OCI-LY1 (cell line): ENCODE results near the gene LIPG.

ENCODE experiments used
- H2AFZ ChIP-seq: fragments of 200-600 bp; sonication (generic), shearing (Covaris generic); 2 replicates; pipeline ENCODE4 v1.6.0; 2014; ENCODE audit warnings: antibody characterized with exemption, mild to moderate bottlenecking, low read length
- H3F3A ChIP-seq: fragments of 200-600 bp; sonication (generic), shearing (Covaris generic); 2 replicates; pipeline ENCODE4 v1.6.0; 2014; ENCODE audit warnings: mild to moderate bottlenecking, antibody characterized with exemption, low read length, moderate library complexity; ENCODE audit not compliant: insufficient read depth
- H3K27ac ChIP-seq: fragments of 200-600 bp; sonication (generic); 2 replicates; pipeline ENCODE4 v1.5.1; 2014; ENCODE audit warnings: low read length, mixed run types, mild to moderate bottlenecking, low read depth; ENCODE audit not compliant: poor library complexity, severe bottlenecking
- H3K27me3 ChIP-seq: fragments of 200-600 bp; sonication (generic); 2 replicates; pipeline ENCODE4 v1.6.0; 2014; ENCODE audit warnings: antibody characterized with exemption, mild to moderate bottlenecking, low read length, moderate library complexity; ENCODE audit not compliant: insufficient read depth
- H3K36me3 ChIP-seq: fragments of 200-600 bp; sonication (generic); 2 replicates; pipeline ENCODE4 v1.6.1; 2014; ENCODE audit warnings: mild to moderate bottlenecking, antibody characterized with exemption, low read length, moderate library complexity, mixed read lengths; ENCODE audit not compliant: insufficient read depth
- H3K4me1 ChIP-seq: fragments of 200-600 bp; sonication (generic); 2 replicates; pipeline ENCODE4 v1.5.1; 2014; ENCODE audit warnings: mild to moderate bottlenecking, low read length, moderate library complexity; ENCODE audit not compliant: insufficient read depth, severe bottlenecking
- H3K4me2 ChIP-seq: fragments of 200-600 bp; sonication (generic), shearing (Covaris generic); 2 replicates; pipeline ENCODE4 v1.6.1; 2014; ENCODE audit warnings: low read length
- H3K4me3 ChIP-seq: fragments of 200-600 bp; sonication (generic); 2 replicates; pipeline ENCODE4 v1.5.1; 2014; ENCODE audit warnings: low read length, low read depth, mild to moderate bottlenecking, mixed read lengths; ENCODE audit not compliant: poor library complexity, severe bottlenecking
- H3K79me2 ChIP-seq: fragments of 200-600 bp; shearing (Covaris generic); 2 replicates; pipeline ENCODE4 v1.6.1; 2016; ENCODE audit warnings: mixed run types, low read length, mixed read lengths; ENCODE audit not compliant: insufficient read depth
- H3K9ac ChIP-seq: fragments of 200-600 bp; sonication (generic), shearing (Covaris generic); 2 replicates; pipeline ENCODE4 v1.6.1; 2014; ENCODE audit warnings: mild to moderate bottlenecking, low read length, mixed read lengths
- H3K9me2 ChIP-seq: fragments of 200-600 bp; sonication (generic), shearing (Covaris generic); 2 replicates; pipeline ENCODE4 v1.6.1; 2014; ENCODE audit warnings: low read depth, mild to moderate bottlenecking, low read length, mixed read lengths
- H3K9me3 ChIP-seq: fragments of 200-600 bp; shearing (Covaris generic); 2 replicates; pipeline ENCODE4 v1.6.1; 2014; ENCODE audit warnings: low read length, mixed read lengths
- H4K20me1 ChIP-seq: fragments of 200-600 bp; sonication (generic), shearing (Covaris generic); 2 replicates; pipeline ENCODE4 v1.6.0; 2016; ENCODE audit warnings: mild to moderate bottlenecking, low read length; ENCODE audit not compliant: insufficient read depth
- EZH2 ChIP-seq: fragments of 200-600 bp; sonication (generic), shearing (Covaris generic); IDR thresholded peaks from 2 replicates; pipeline ENCODE4 v1.8.0; 2017; ENCODE audit warnings: borderline replicate concordance, mixed run types, mild to moderate bottlenecking, antibody characterized with exemption, low read length, moderate library complexity, mixed read lengths
- TF ChIP-seq, protein P1 (sequence below): fragments of 200-600 bp; sonication (generic), shearing (Covaris generic); IDR thresholded peaks from 2 replicates; pipeline ENCODE4 v1.5.1; 2017; ENCODE audit warnings: mild to moderate bottlenecking, antibody characterized with exemption, low read length, moderate library complexity, mixed read lengths

The LIPG gene

DNA sequence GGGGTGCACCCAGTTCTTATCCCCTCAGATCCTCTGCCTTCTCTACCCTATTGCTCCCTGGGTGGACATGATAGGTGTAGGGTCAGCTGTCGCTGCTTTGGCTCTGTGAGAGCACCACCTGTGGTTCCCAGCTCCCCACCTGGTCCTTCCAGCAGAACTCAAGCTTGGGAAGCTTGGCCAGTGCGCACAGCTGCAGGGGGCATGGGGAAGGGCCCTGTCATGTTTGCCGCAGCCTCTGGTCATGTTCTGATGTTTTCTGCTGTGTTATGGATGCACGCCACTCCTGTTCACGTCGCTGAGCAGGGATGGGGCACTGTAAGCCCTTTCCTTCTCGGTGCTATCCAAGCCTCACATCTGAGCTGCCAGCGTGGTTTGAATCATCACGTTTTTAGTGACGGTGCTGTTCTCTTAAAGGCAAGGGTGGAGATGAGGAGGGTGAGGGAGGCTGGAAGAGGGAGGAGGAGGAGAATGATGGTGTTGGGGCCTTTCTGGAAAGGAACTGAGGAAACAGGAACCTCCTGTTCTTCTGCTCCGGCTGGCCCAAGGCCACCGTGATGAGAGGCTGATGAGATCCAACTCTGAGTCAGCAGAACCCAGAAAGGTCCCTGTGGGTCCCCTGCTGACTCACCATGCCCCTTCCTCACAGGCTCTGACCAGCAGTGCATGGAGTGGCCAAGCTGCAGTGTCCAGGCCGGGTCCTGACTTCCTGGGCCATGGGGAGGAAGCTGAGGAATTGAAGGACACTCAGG lies 78.0 kb downstream of the LIPG start:
- H3K9ac ChIP-seq: no peak overlapping the region
- no peak for TF ChIP-seq EZH2
- TF ChIP-seq, protein P1, sequence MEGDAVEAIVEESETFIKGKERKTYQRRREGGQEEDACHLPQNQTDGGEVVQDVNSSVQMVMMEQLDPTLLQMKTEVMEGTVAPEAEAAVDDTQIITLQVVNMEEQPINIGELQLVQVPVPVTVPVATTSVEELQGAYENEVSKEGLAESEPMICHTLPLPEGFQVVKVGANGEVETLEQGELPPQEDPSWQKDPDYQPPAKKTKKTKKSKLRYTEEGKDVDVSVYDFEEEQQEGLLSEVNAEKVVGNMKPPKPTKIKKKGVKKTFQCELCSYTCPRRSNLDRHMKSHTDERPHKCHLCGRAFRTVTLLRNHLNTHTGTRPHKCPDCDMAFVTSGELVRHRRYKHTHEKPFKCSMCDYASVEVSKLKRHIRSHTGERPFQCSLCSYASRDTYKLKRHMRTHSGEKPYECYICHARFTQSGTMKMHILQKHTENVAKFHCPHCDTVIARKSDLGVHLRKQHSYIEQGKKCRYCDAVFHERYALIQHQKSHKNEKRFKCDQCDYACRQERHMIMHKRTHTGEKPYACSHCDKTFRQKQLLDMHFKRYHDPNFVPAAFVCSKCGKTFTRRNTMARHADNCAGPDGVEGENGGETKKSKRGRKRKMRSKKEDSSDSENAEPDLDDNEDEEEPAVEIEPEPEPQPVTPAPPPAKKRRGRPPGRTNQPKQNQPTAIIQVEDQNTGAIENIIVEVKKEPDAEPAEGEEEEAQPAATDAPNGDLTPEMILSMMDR: no peak
- H3K79me2 ChIP-seq: no peaks in the 10 kb centered on the region
- no peak overlapping the region for H3K4me3 ChIP-seq
- H3K27ac ChIP-seq: no peak overlapping the region
- H3K27me3 ChIP-seq: peaks cover 3% of the 10 kb centered on the region; the same call in 1 of the 2 replicates
- no peaks in the 10 kb centered on the region for H3K4me1 ChIP-seq
- no peaks in the 10 kb centered on the region for H3K36me3 ChIP-seq
- H3K9me2 ChIP-seq: no peaks in the 10 kb centered on the region
- H4K20me1 ChIP-seq: no peaks in the 10 kb centered on the region
- no peak overlapping the region for H3K4me2 ChIP-seq
- no peak overlapping the region for H2AFZ ChIP-seq
- H3F3A ChIP-seq: no peaks in the 10 kb centered on the region
- no peaks in the 10 kb centered on the region for H3K9me3 ChIP-seq

DNA sequence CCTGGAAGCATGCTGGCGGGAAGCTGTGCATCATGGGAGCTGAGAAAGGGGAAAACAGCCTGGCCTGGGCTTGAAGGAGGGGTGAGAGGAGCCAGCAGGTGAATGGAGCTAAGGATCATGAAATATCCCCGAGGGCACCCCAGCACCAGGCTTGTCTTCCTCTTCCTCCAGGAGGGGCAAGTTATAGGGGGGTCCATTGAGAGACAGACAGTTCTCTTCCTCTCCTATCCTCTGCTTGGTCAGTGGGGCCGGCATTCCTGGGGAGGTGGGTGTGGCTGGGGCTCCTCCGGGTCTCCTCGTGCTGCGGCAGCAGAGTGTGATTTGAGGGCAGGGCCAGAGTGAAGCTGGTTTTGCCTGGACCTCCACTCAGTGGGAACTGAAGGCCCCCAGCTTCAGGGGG lies 78.9 kb downstream of the LIPG start:
- H3K27ac ChIP-seq: no peak overlapping the region
- H3K4me3 ChIP-seq: no peak overlapping the region

DNA sequence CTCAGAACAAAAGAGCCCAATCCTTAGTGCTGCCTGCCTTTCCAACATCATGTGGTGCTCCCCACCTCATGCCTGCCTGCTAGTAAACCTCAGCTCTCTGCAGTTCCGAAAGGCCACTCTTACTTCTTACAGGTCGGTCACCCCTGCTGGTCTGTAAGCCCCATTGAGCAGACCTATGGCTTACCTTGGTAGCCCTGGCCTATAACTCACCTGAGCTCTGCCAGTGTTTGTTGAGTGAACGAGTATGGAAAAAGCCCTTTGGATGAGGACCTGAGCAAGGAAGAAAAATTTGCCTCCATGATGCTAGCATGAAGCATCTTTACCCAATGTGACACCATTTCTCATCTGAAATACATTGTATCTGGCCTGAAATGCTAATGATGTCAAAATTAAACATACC lies 83.3 kb downstream of the LIPG start:
- Histone ChIP-seq H3K4me1 (no peaks in the 10 kb centered on the region), H4K20me1 (no peaks in the 10 kb centered on the region), H3K79me2 (no peaks in the 10 kb centered on the region), H3F3A (no peaks in the 10 kb centered on the region), H3K36me3 (no peaks in the 10 kb centered on the region), H3K4me3 (no peak overlapping the region), H3K9me2 (no peaks in the 10 kb centered on the region), H3K27ac (no peak overlapping the region), H3K9ac (no peak overlapping the region), H3K27me3 (peaks cover 3% of the 10 kb centered on the region; the same call in 1 of the 2 replicates), H2AFZ (no peak overlapping the region), H3K4me2 (no peak overlapping the region), H3K9me3 (no peaks in the 10 kb centered on the region)
- TF ChIP-seq, protein P1: no peak
- no peak for TF ChIP-seq EZH2

More for the DNA sequence above, 78.9 kb downstream of the LIPG start:
- H3K9me3 ChIP-seq: no peaks in the 10 kb centered on the region
- H3K9me2 ChIP-seq: no peaks in the 10 kb centered on the region
- H3K9ac ChIP-seq: no peak overlapping the region
- no peak overlapping the region for H3K4me2 ChIP-seq
- no peaks in the 10 kb centered on the region for H3K79me2 ChIP-seq
- peaks cover 3% of the 10 kb centered on the region; the same call in 1 of the 2 replicates for H3K27me3 ChIP-seq
- TF ChIP-seq EZH2: no peak
- TF ChIP-seq, protein P1: no peak
- H3F3A ChIP-seq: no peaks in the 10 kb centered on the region
- H3K36me3 ChIP-seq: no peaks in the 10 kb centered on the region
- no peaks in the 10 kb centered on the region for H3K4me1 ChIP-seq
- H2AFZ ChIP-seq: no peak overlapping the region
- no peaks in the 10 kb centered on the region for H4K20me1 ChIP-seq
